Activated T-helper 17 cell treated with anti-CD3 and anti-CD28 coated beads, Interleukin-2, amount 50 U/mL, for 72 hours (primary cell): ENCODE data around the gene RNU6-8. TPM values are rescaled to one million over a fixed set of nuclear protein-coding genes. Genes with fewer than 3 reads are reported as not detected.

ENCODE experiments used
- ATAC-seq: fragments of 150-1000 bp; cut with Tn5 transposase; replicated peaks from 2 replicates; pipeline ENCODE4 v1.10.0; 2021; ENCODE audit warnings: mild to moderate bottlenecking, moderate library complexity
- H3K27ac Mint-ChIP-seq: one replicate; pipeline ENCODE4 v1.8.0; 2022; ENCODE audit warnings: mixed read lengths
- H3K27me3 Mint-ChIP-seq: one replicate; pipeline ENCODE4 v1.8.0; 2022; ENCODE audit warnings: mixed read lengths
- H3K36me3 Mint-ChIP-seq: one replicate; pipeline ENCODE4 v1.8.0; 2022; ENCODE audit warnings: low read depth, mild to moderate bottlenecking, mixed read lengths
- H3K4me1 Mint-ChIP-seq: one replicate; pipeline ENCODE4 v1.8.0; 2022; ENCODE audit warnings: mixed read lengths
- H3K4me3 Mint-ChIP-seq: one replicate; pipeline ENCODE4 v1.8.0; 2022; ENCODE audit warnings: mild to moderate bottlenecking, mixed read lengths
- H3K9me3 Mint-ChIP-seq: one replicate; pipeline ENCODE4 v1.8.0; 2022; ENCODE audit warnings: mixed read lengths
- total RNA-seq, 2 donors: library from RNA; stranded (reverse); gene quantifications; one replicate each; pipeline ENCODE4 v1.2.3, GENCODE V29; 2022

Gene RNU6-8
- total RNA-seq, 2 donors from 2014 or later = not detected

DNA sequence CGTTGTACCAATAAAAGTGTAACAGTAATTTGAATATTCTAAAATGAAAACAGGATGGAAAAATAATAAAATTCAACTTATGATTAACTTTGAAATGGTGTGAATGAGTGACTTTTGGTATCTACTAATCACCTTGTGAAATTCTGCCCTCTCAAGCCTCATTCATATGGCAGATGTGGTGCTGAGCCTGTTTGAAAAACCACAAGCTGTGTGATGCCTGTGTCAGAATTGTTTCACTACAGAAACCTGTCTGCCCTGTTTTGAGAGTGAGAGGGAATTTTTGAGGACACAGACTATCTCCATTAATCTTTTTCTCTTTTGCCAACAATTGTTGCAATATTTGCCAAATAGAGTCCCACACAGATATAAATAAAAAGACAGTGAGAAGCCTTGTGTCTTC lies 5.2 kb downstream of the RNU6-8 start:
- no peak overlapping the region for H3K27ac Mint-ChIP-seq
- ATAC-seq = peak; percentile 40
- H3K4me1 Mint-ChIP-seq = peaks cover 16% of the 10 kb centered on the region
- H3K36me3 Mint-ChIP-seq = peaks cover 2% of the 10 kb centered on the region
- no peak overlapping the region for H3K4me3 Mint-ChIP-seq
- peaks cover 5% of the 10 kb centered on the region for H3K27me3 Mint-ChIP-seq
- H3K9me3 Mint-ChIP-seq = no peaks in the 10 kb centered on the region

DNA sequence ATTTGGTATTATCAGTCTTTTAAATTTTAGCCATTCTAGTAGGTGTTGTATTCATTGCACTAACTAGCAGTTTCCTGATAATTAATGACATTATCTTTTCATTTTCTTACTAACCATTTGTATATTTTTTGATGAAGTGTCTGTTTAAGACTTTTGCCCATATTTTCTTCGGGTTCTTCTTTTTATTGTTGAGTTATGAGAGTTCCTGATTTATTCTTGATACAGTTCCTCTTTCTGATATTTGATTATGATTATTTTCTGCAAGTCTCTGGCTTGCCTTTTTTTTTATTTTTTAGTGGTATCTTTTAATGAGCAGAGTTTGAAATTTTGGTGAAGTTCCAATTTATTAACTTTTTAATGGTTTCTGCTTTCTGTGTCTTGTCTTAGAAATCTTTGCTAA lies 7.4 kb downstream of the RNU6-8 start:
- H3K36me3 Mint-ChIP-seq = no peaks in the 10 kb centered on the region
- peaks cover 6% of the 10 kb centered on the region for H3K4me1 Mint-ChIP-seq

DNA sequence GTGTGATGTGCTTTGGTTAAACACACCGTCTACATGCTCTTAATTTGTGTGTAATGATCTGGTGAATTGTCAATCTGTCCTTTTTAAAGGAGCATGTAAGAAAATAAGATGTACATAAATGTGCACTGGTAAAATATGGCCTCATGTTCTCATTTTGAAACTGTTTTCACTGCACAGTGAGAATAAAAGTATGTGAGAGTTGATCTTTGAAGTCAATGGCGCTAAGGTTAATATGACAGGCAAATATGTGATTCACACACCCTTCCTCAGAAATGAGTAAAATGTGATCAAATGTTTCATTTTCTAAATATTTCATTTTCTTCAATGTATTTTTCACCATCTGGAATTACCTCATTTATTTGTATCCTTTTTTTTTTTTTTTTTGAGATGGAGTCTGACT lies 9.5 kb downstream of the RNU6-8 start:
- peak; percentile 70 for ATAC-seq
- Mint-ChIP-seq H3K9me3 (no peaks in the 10 kb centered on the region), H3K4me3 (no peak overlapping the region), H3K27ac (no peak overlapping the region), H3K4me1 (no peaks in the 10 kb centered on the region), H3K36me3 (no peaks in the 10 kb centered on the region), H3K27me3 (peaks cover 5% of the 10 kb centered on the region)

More for the DNA sequence above, 7.4 kb downstream of the RNU6-8 start:
- Mint-ChIP-seq H3K4me3 (no peak overlapping the region), H3K9me3 (no peaks in the 10 kb centered on the region), H3K27me3 (peaks cover 5% of the 10 kb centered on the region), H3K27ac (no peak overlapping the region)
- ATAC-seq = no peak

DNA sequence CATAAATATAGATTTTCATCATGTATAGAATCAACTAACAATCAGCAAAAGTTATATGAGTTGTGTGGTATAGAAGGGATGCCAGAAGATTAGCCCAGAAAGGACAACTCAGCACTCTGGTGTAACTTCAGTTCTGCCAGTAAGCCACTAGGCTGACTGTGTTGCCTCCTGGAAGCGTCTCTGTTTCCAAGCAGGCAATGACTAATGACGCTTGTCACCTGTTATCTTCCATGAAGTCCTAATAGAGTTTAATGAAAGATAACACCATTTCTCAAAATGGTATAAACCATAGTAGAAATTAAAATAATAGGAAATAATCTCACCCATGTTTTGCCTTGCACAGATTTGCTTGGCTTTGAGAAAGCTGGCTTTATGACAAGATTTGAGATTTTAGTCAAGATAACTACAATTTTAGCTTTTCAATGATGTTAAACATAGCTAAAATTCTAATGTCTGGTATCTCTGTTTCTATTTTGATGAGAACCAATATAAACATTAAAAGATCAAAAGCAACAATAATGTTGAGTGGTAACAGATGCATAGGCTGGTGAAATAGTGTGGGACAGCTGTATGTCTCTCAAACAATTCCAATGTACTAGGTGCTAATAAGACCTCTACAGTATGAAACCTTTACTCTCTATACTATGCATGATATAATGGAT lies 10.2 kb downstream of the RNU6-8 start:
- Mint-ChIP-seq H3K4me3 (no peak overlapping the region), H3K36me3 (no peaks in the 10 kb centered on the region), H3K27me3 (peaks cover 5% of the 10 kb centered on the region), H3K4me1 (no peaks in the 10 kb centered on the region), H3K9me3 (no peaks in the 10 kb centered on the region), H3K27ac (no peak overlapping the region)
- ATAC-seq = no peak

DNA sequence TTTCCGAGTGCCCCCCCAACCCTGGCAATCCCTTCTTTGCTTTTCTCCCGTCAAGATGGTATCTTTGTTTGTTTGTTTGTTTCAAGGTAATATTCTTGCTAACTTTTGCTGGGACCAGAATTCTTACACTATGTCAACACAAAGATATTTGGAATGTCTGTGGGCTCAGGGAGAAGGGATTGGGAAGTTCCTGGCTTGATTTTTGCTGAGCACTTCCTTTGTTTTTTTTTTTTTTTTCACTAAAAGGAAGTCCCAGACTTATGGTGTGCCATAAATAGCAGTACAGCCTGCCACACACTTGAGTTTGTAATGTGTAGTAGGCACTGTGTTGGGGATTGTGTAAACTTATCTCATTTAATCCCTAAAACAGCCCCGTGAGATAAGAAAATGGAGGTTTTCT lies 12.4 kb downstream of the RNU6-8 start:
- no peak overlapping the region for H3K27ac Mint-ChIP-seq
- no peaks in the 10 kb centered on the region for H3K36me3 Mint-ChIP-seq
- H3K4me1 Mint-ChIP-seq = peaks cover 6% of the 10 kb centered on the region
- ATAC-seq = no peak
- peaks cover 5% of the 10 kb centered on the region for H3K27me3 Mint-ChIP-seq
- no peak overlapping the region for H3K4me3 Mint-ChIP-seq
- H3K9me3 Mint-ChIP-seq = no peaks in the 10 kb centered on the region

DNA sequence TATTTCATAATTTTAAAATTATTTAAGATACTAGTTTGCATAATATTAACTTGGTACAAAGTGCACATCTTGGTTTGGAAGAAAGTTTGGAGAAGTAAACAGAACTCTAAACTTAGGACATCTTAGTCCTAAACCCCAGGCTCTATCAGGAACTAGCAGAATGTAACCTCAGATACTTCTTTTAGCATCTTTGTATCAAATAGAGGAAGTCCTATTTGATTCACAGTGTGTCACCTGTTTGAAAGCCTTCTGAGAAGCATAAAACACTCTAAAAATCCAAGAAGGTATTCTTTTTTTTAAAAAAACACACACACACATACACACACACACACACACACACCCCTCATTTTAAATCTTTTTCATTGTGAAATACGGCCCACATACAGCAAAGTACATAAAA lies 13.3 kb downstream of the RNU6-8 start:
- no peaks in the 10 kb centered on the region for H3K36me3 Mint-ChIP-seq
- no peaks in the 10 kb centered on the region for H3K9me3 Mint-ChIP-seq
- H3K4me1 Mint-ChIP-seq = peaks cover 6% of the 10 kb centered on the region
- no peak overlapping the region for H3K4me3 Mint-ChIP-seq
- ATAC-seq = no peak
- H3K27ac Mint-ChIP-seq = no peak overlapping the region
- peaks cover 5% of the 10 kb centered on the region for H3K27me3 Mint-ChIP-seq

DNA sequence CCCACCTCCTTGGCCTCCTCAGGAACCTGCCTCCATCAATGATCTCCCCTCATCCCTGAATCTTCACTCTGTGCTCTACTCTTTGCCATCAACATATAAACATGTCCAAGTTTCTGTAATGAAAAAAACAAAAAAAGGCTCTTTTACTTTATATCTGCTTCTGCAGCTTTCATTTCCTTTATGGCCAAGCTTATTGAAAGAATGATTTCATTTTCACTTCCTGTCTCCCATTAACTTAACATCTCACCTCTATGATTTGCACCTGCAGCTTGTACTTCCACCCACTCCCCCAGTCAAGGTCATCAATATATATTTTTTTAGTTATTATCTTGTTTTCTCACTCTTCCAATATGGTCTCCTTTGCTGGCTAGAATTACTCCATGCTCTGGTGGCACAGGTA lies 16.8 kb downstream of the RNU6-8 start:
- Mint-ChIP-seq H3K36me3 (no peaks in the 10 kb centered on the region), H3K27ac (peak overlapping the region; percentile 28), H3K27me3 (peaks cover 4% of the 10 kb centered on the region), H3K9me3 (no peaks in the 10 kb centered on the region), H3K4me1 (peaks cover 6% of the 10 kb centered on the region), H3K4me3 (no peak overlapping the region)
- no peak for ATAC-seq

DNA sequence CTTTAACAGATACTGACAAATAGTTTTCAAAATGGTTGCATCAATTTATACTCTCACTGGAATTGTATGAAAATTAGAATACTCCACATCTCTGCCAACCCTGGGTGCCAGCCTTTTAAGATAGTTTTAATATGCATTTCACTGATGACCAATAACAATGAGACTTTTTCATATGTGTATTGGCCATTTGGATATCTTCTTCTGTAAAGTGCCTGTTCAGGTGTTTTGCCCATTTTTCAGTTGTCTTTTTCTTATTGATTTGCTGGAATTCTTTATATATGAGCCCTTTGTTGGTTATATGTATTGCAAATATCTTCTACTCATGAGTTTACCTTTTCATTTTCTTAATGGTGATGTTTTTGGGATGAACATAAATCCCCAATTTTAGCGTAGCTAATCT lies 18.0 kb downstream of the RNU6-8 start:
- H3K4me3 Mint-ChIP-seq = no peak overlapping the region
- H3K9me3 Mint-ChIP-seq = peaks cover 8% of the 10 kb centered on the region
- H3K36me3 Mint-ChIP-seq = no peaks in the 10 kb centered on the region
- H3K27me3 Mint-ChIP-seq = peaks cover 4% of the 10 kb centered on the region
- peaks cover 6% of the 10 kb centered on the region for H3K4me1 Mint-ChIP-seq
- H3K27ac Mint-ChIP-seq = no peak overlapping the region
- no peak for ATAC-seq

DNA sequence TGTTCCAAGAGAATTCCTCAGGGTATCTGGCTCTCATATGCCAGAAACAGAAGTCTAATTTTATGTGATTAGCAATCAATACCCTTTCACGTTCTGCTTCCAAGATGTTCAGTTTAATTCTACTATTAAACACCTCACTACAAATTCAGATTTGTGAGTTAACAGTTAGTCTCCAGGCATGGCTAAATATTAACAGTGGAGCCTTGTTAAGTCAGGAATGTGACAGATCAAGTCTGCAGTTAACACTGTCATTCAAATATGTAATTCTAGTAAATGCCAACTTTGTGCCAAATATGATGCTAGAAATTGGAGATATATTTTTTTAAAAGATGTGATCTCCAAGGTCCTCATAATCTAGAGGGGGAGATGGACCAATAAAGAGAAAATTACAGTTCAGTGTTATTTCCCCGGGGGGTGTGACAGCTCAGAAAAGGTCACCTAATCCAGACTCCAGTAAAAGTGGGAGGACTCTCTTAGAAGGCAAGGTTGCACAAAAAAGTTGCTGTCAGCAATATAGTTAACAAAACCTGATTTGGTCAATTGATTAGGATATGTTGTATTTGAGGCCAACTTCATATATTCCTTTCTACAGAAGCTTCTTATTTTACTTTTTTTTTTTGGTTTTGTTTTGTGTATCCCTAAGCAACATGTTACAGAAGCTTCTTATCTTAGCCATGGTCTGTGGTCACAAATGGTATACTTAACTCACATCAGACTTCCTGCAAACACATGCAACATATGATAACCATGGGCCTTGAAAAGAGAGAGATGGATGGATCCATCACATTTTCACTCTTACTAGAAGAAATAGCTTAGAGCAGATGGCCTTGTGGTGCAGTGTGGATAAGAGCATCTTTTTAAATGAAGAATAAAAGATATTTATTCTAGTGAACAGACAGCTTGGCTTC lies 19.7 kb downstream of the RNU6-8 start:
- Mint-ChIP-seq H3K27me3 (peaks cover 4% of the 10 kb centered on the region), H3K27ac (no peak overlapping the region), H3K9me3 (peaks cover 8% of the 10 kb centered on the region), H3K4me1 (peaks cover 6% of the 10 kb centered on the region), H3K36me3 (no peaks in the 10 kb centered on the region), H3K4me3 (no peak overlapping the region)
- ATAC-seq = no peak

DNA sequence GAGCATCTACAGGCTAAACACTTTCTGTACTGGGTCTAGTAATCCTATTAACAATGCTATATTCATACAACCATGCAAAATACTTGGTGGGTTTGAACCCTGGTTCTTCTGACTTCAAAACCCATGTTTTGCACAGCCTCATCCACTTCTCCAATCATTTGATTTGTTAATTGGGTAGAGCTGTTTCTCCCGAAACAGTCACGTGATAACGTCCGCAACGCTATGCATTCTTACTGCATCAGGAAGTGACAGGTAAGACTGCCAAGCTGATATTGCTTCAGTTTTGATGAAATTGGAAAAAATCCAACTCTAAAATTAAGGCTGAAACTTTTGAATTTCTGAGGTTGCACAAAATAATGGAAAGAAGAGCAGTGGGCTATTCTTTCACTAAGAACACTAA lies 31.6 kb downstream of the RNU6-8 start:
- H3K27ac Mint-ChIP-seq = no peak overlapping the region
- no peaks in the 10 kb centered on the region for H3K4me1 Mint-ChIP-seq
- no peaks in the 10 kb centered on the region for H3K9me3 Mint-ChIP-seq
- no peaks in the 10 kb centered on the region for H3K36me3 Mint-ChIP-seq
- H3K4me3 Mint-ChIP-seq = no peak overlapping the region
- H3K27me3 Mint-ChIP-seq = no peaks in the 10 kb centered on the region
- no peak for ATAC-seq

DNA sequence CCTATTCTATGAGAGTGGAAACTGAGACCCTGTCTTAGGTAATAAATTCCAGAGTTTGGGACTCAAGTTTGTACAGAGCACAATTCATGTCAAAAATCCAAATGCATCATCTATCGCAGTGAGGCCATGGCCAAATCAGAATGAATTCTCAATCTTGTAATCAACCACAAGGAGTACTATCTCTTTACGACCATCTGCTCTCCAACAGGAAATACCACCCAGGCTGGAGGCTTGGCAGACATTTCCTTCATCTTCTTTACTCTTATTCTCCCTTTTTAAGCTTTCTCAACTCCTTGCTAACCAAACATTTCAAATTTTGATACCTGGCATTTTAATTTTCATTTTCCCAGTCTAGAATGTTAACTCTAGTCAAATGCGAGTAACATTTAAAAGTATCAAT lies 33.9 kb downstream of the RNU6-8 start:
- H3K27me3 Mint-ChIP-seq = no peaks in the 10 kb centered on the region
- no peaks in the 10 kb centered on the region for H3K36me3 Mint-ChIP-seq
- no peak overlapping the region for H3K27ac Mint-ChIP-seq
- H3K4me1 Mint-ChIP-seq = no peaks in the 10 kb centered on the region
- H3K9me3 Mint-ChIP-seq = peaks cover 3% of the 10 kb centered on the region
- no peak overlapping the region for H3K4me3 Mint-ChIP-seq
- no peak for ATAC-seq

DNA sequence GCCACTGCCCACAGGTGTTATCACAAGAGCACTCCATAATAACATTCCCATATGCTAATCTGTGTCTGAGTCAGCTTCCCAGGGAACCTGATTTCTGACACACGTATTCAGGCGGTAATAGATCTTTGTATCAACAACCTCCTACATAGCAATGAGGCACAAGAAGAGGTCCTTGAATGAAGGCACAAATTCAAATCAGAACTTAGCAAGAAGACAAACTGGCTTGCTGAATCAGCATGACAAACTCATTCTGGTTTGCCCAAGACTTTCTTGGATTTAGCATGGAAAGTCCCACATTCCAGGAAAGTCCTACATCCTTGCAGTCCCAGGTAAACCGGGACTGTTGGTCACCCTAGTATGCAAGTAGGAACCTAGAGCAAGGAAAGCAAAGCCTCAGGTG lies 35.2 kb downstream of the RNU6-8 start:
- H3K27me3 Mint-ChIP-seq = no peaks in the 10 kb centered on the region
- peaks cover 3% of the 10 kb centered on the region for H3K9me3 Mint-ChIP-seq
- H3K4me3 Mint-ChIP-seq = no peak overlapping the region
- H3K36me3 Mint-ChIP-seq = no peaks in the 10 kb centered on the region
- no peaks in the 10 kb centered on the region for H3K4me1 Mint-ChIP-seq
- no peak for ATAC-seq
- no peak overlapping the region for H3K27ac Mint-ChIP-seq

DNA sequence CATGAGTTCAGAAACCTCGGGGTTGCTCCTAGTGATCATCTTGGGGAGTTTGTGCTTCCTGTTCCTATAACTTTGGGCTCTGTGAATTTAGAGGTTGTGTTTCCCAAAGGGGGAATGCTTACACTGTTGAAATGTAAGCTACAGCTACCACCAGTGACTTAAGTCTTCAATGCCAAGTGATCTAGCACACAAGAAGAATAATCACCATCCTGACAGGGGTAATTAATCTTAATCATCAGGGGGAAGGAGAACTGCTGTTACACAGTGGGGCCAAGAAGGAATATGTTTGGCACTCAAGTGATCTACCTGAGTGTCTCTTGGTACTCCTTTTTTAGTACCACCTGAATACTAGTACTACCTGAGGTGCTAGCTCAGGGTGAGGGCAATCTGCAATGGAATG lies 36.1 kb downstream of the RNU6-8 start:
- no peaks in the 10 kb centered on the region for H3K27me3 Mint-ChIP-seq

DNA sequence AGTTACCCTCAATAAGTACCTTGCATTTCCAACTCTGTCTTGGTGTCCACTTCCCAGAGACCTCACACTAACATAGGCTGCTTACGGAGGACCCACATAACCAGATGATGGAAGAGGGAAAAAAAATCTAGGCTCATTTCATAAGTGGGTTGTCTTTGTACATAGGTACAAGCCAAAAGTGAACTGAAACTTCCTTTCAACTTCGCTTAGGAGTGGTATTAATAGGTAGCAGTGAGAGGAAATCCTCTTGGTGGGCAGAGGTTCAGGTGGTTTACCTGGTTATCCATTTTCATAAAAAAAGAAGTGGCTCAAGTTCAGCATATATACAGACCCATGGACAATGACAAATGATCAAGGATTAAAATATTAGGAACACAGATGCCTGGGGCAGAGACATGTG lies 37.0 kb downstream of the RNU6-8 start:
- Mint-ChIP-seq H3K4me1 (no peaks in the 10 kb centered on the region), H3K9me3 (peaks cover 12% of the 10 kb centered on the region), H3K27me3 (no peaks in the 10 kb centered on the region), H3K4me3 (no peak overlapping the region), H3K27ac (no peak overlapping the region), H3K36me3 (no peaks in the 10 kb centered on the region)
- ATAC-seq = no peak

More for the DNA sequence above, 36.1 kb downstream of the RNU6-8 start:
- Mint-ChIP-seq H3K27ac (no peak overlapping the region), H3K4me3 (no peak overlapping the region), H3K9me3 (peaks cover 9% of the 10 kb centered on the region), H3K36me3 (no peaks in the 10 kb centered on the region), H3K4me1 (no peaks in the 10 kb centered on the region)
- ATAC-seq = no peak
